K562 (cell line): ENCODE results near the gene ZNF500. TPM values are rescaled to one million over a fixed set of nuclear protein-coding genes. Genes with fewer than 3 reads are reported as not detected.

Experiments used
- BCOR ChIP-seq: fragments of 450-650 bp; IDR thresholded peaks from 2 replicates; pipeline ENCODE4 v1.6.1; 2016
- ELF1 ChIP-seq: fragments of 200-800 bp; sonication (Bioruptor generic); IDR thresholded peaks from 2 replicates; pipeline ENCODE4 v1.6.1; 2016; ENCODE audit warnings: missing genetic modification characterization, missing compliant biosample characterization
- GABPA ChIP-seq: fragments of 200-800 bp; sonication (Bioruptor generic); conservative IDR thresholded peaks from 2 replicates; pipeline ENCODE4 v1.6.1; 2016; ENCODE audit warnings: low read depth, missing genetic modification characterization, missing compliant biosample characterization
- KLF10 ChIP-seq: fragments of 250-450 bp; sonication (Bioruptor Pico); IDR thresholded peaks from 2 replicates; pipeline ENCODE4 v1.6.1; 2021; ENCODE audit warnings: matching md5 sums
- MAFG ChIP-seq: fragments of 450-650 bp; conservative IDR thresholded peaks from 2 replicates; pipeline ENCODE4 v1.6.1; 2016; ENCODE audit warnings: missing genetic modification characterization, missing compliant biosample characterization
- MCM5 ChIP-seq: fragments of 450-650 bp; IDR thresholded peaks from 2 replicates; pipeline ENCODE4 v1.6.1; 2016; ENCODE audit warnings: low read depth
- NR2C1 ChIP-seq, 2 experiments: fragments of 450-650 bp; IDR thresholded peaks; 2 replicates each; pipeline ENCODE4 v1.6.1; 2017; ENCODE audit warnings: mild to moderate bottlenecking in 2 of 2, antibody characterized with exemption in 1 of 2, inconsistent platforms in 1 of 2, missing compliant biosample characterization in 1 of 2, missing genetic modification characterization in 1 of 2
- NR2C2 ChIP-seq, 2 experiments: fragments of 200-800 bp in 1 of 2; sonication (Bioruptor generic) in 1 of 2; sonication (generic) in 1 of 2; formaldehyde crosslinking in 1 of 2; IDR thresholded peaks; 2 replicates each; pipeline versions ENCODE4 v1.6.1 to v1.8.0; 2016 to 2022; ENCODE audit warnings: mild to moderate bottlenecking in 1 of 2, missing compliant biosample characterization in 1 of 2, missing genetic modification characterization in 1 of 2, missing genetic modification reagents in 1 of 2
- RUNX1 ChIP-seq: sonication (generic); IDR thresholded peaks from 2 replicates; pipeline ENCODE4 v1.6.1; 2016; ENCODE audit warnings: antibody characterized with exemption, low read depth
- STAG1 ChIP-seq: sonication (generic); formaldehyde crosslinking; IDR thresholded peaks from 2 replicates; pipeline ENCODE4 v1.5.0; 2020; ENCODE audit warnings: missing genetic modification reagents, borderline replicate concordance
- ZNF184 ChIP-seq: sonication (generic); formaldehyde crosslinking; IDR thresholded peaks from 2 replicates; pipeline ENCODE4 v1.5.0; 2020; ENCODE audit warnings: missing genetic modification reagents
- ZNF311 ChIP-seq: fragments of 250-450 bp; sonication (Bioruptor Pico); IDR thresholded peaks from 2 replicates; pipeline ENCODE4 v1.4.0; 2020; ENCODE audit warnings: mild to moderate bottlenecking, moderate library complexity
- polyA plus RNA-seq, 8 experiments: library from polyadenylated mRNA; depleted of rRNA in 4 of 8; stranded (reverse) in 5 of 8; unstranded in 3 of 8; fragments of >200 nt; fragmentation: Nextera tagmentation in 2 of 8; fragmentation: Illumina TruSeq in 1 of 8; extraction: Ambion mirVana in 2 of 8; extraction: Trizol in 1 of 8; gene quantifications; 2 replicates each; pipeline versions ENCODE4 v1.2.1 to v1.2.3, GENCODE V29; 2011 to 2014; ENCODE audit warnings: inconsistent platforms in 1 of 8, missing spikeins in 1 of 8
- total RNA-seq, 7 experiments: library from RNA; depleted of rRNA in 6 of 7; stranded (reverse); fragments of >200 nt in 6 of 7; fragmentation: Illumina TruSeq in 2 of 7; extraction: Trizol in 2 of 7; gene quantifications; 2 replicates each; pipeline versions ENCODE4 v1.2.1 to v1.2.3, GENCODE V29; 2011 to 2021; ENCODE audit warnings: low replicate concordance in 1 of 7
- TF ChIP-seq, protein P1 (sequence below): sonication (generic); formaldehyde crosslinking; IDR thresholded peaks from 2 replicates; pipeline ENCODE4 v1.5.0; 2020; ENCODE audit warnings: missing genetic modification reagents
- TF ChIP-seq, protein P2 (sequence below): sonication (generic); formaldehyde crosslinking; IDR thresholded peaks from 2 replicates; pipeline ENCODE4 v1.8.1; 2023; ENCODE audit warnings: mild to moderate bottlenecking, missing genetic modification reagents
- TF ChIP-seq, protein P3 (sequence below): fragments of 450-650 bp; IDR thresholded peaks from 2 replicates; pipeline ENCODE4 v1.6.1; 2016; ENCODE audit warnings: mild to moderate bottlenecking, moderate library complexity

Gene ZNF500
- total and polyA plus RNA-seq, 9 of the 15 experiments (the other 6 are each of a cell fraction or from before 2014, with no cell fraction given): 0.80 to 20.8 (median 5.3) TPM

DNA sequence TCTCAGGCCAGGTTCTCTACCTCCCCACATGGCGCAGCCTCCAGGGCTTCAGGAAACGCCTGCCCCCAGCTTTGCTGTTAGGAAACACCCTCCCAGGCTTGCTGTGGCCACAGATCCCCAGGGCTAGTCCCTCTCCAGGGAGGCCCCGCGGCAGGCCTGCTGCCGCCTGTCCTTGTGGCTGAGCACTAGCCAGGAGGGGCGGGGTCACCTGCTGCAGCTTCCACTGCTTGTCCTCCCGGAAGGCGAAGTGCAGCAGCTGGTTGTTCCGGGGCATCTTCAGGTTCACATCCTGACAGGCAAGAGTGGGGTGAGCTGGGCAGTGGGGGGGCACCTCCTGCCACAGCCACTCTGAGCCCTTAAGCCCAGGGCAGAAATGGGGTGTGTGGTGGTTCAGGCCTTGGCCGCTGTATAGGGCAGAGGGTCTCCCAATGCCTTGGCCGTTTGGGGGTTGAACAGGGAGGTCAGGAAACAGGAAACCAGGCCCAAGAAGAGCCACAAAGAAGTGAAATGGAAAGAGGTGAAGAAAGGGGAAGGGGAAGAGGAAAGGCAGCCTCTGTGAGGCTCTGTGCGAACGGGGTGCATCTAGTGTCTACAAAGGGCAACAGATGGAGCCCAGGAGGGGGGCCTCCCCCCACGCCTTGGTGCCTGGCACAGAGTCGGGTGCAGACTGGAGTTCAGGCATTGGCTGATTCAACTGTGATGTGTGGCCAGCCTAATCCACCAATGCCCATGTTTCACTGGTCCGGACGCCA, 33.5 kb upstream of the ZNF500 start (continued):
- TF ChIP-seq NR2C2 (CRISPR knock-in tag; IDR thresholded peaks at IDR 0.05): no peak
- TF ChIP-seq NR2C2 (tag; IDR thresholded peaks at IDR 0.05): peak; percentile 80
- TF ChIP-seq RUNX1: no peak
- peak; percentile 75 for TF ChIP-seq GABPA (tag)
- TF ChIP-seq BCOR: no peak
- TF ChIP-seq, protein P1, sequence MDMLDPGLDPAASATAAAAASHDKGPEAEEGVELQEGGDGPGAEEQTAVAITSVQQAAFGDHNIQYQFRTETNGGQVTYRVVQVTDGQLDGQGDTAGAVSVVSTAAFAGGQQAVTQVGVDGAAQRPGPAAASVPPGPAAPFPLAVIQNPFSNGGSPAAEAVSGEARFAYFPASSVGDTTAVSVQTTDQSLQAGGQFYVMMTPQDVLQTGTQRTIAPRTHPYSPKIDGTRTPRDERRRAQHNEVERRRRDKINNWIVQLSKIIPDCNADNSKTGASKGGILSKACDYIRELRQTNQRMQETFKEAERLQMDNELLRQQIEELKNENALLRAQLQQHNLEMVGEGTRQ: 0 out of 2 replicates have a peak, but pooled peaks have one; percentile 2
- TF ChIP-seq ZNF184 (CRISPR knock-in tag): no peak
- no peak for TF ChIP-seq STAG1 (CRISPR knock-in tag)
- TF ChIP-seq NR2C1 (IDR thresholded peaks at IDR 0.05): peak; percentile 54; the same call in 1 of the 2 replicates
- peak; percentile 63 for TF ChIP-seq NR2C1 (tag; IDR thresholded peaks at IDR 0.05)
- no peak for TF ChIP-seq ZNF311
- TF ChIP-seq ELF1 (tag): no peak
- TF ChIP-seq MCM5: no peak
- no peak for TF ChIP-seq KLF10 (CRISPR knock-in tag)
- TF ChIP-seq MAFG (tag): no peak
- TF ChIP-seq, protein P2, sequence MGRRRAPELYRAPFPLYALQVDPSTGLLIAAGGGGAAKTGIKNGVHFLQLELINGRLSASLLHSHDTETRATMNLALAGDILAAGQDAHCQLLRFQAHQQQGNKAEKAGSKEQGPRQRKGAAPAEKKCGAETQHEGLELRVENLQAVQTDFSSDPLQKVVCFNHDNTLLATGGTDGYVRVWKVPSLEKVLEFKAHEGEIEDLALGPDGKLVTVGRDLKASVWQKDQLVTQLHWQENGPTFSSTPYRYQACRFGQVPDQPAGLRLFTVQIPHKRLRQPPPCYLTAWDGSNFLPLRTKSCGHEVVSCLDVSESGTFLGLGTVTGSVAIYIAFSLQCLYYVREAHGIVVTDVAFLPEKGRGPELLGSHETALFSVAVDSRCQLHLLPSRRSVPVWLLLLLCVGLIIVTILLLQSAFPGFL (CRISPR knock-in tag): no peak
- TF ChIP-seq, protein P3, sequence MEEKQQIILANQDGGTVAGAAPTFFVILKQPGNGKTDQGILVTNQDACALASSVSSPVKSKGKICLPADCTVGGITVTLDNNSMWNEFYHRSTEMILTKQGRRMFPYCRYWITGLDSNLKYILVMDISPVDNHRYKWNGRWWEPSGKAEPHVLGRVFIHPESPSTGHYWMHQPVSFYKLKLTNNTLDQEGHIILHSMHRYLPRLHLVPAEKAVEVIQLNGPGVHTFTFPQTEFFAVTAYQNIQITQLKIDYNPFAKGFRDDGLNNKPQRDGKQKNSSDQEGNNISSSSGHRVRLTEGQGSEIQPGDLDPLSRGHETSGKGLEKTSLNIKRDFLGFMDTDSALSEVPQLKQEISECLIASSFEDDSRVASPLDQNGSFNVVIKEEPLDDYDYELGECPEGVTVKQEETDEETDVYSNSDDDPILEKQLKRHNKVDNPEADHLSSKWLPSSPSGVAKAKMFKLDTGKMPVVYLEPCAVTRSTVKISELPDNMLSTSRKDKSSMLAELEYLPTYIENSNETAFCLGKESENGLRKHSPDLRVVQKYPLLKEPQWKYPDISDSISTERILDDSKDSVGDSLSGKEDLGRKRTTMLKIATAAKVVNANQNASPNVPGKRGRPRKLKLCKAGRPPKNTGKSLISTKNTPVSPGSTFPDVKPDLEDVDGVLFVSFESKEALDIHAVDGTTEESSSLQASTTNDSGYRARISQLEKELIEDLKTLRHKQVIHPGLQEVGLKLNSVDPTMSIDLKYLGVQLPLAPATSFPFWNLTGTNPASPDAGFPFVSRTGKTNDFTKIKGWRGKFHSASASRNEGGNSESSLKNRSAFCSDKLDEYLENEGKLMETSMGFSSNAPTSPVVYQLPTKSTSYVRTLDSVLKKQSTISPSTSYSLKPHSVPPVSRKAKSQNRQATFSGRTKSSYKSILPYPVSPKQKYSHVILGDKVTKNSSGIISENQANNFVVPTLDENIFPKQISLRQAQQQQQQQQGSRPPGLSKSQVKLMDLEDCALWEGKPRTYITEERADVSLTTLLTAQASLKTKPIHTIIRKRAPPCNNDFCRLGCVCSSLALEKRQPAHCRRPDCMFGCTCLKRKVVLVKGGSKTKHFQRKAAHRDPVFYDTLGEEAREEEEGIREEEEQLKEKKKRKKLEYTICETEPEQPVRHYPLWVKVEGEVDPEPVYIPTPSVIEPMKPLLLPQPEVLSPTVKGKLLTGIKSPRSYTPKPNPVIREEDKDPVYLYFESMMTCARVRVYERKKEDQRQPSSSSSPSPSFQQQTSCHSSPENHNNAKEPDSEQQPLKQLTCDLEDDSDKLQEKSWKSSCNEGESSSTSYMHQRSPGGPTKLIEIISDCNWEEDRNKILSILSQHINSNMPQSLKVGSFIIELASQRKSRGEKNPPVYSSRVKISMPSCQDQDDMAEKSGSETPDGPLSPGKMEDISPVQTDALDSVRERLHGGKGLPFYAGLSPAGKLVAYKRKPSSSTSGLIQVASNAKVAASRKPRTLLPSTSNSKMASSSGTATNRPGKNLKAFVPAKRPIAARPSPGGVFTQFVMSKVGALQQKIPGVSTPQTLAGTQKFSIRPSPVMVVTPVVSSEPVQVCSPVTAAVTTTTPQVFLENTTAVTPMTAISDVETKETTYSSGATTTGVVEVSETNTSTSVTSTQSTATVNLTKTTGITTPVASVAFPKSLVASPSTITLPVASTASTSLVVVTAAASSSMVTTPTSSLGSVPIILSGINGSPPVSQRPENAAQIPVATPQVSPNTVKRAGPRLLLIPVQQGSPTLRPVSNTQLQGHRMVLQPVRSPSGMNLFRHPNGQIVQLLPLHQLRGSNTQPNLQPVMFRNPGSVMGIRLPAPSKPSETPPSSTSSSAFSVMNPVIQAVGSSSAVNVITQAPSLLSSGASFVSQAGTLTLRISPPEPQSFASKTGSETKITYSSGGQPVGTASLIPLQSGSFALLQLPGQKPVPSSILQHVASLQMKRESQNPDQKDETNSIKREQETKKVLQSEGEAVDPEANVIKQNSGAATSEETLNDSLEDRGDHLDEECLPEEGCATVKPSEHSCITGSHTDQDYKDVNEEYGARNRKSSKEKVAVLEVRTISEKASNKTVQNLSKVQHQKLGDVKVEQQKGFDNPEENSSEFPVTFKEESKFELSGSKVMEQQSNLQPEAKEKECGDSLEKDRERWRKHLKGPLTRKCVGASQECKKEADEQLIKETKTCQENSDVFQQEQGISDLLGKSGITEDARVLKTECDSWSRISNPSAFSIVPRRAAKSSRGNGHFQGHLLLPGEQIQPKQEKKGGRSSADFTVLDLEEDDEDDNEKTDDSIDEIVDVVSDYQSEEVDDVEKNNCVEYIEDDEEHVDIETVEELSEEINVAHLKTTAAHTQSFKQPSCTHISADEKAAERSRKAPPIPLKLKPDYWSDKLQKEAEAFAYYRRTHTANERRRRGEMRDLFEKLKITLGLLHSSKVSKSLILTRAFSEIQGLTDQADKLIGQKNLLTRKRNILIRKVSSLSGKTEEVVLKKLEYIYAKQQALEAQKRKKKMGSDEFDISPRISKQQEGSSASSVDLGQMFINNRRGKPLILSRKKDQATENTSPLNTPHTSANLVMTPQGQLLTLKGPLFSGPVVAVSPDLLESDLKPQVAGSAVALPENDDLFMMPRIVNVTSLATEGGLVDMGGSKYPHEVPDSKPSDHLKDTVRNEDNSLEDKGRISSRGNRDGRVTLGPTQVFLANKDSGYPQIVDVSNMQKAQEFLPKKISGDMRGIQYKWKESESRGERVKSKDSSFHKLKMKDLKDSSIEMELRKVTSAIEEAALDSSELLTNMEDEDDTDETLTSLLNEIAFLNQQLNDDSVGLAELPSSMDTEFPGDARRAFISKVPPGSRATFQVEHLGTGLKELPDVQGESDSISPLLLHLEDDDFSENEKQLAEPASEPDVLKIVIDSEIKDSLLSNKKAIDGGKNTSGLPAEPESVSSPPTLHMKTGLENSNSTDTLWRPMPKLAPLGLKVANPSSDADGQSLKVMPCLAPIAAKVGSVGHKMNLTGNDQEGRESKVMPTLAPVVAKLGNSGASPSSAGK: no peak
